Measurements from ENCODE around the gene HIF3A.

- TF ChIP-seq CTCF (IDR thresholded peaks at IDR 0.05), result no peak
- no peak for TF ChIP-seq ZFX (IDR thresholded peaks at IDR 0.05; ENCODE audit: borderline replicate concordance)
Measured at GRCh38 chr19:46384396-46384795, 87.6 kb downstream of the HIF3A start.
